WTC11 (cell line): ENCODE measurements around the gene FLT1. TPM values are rescaled to one million over a fixed set of nuclear protein-coding genes. Genes with fewer than 3 reads are reported as not detected.

Experiments
- ATAC-seq: fragments of 200-7000 bp; cut with Tn5 transposase; 2 replicates; pipeline ENCODE4 v1.10.0; 2021; ENCODE audit warnings: mild to moderate bottlenecking, moderate library complexity
- CTCF ChIA-PET: fragments of 300-600 bp; sonication (Branson Sonifier 250); formaldehyde crosslinking; loops from one replicate; lab custom pipeline; 2021; ENCODE audit warnings: antibody characterized with exemption; lab: Charles Lee
- POLR2A ChIA-PET: fragments of 350-600 bp; sonication (Branson Sonifier 250); formaldehyde crosslinking; loops from one replicate; lab custom pipeline; 2021; ENCODE audit warnings: antibody characterized with exemption; lab: Charles Lee
- DNase-seq: peaks from one replicate; pipeline ENCODE4 v3.0.0; 2021; ENCODE audit warnings: low spot score
- H3K27ac Mint-ChIP-seq: 2 replicates; pipeline ENCODE4 v1.8.0; 2021; ENCODE audit warnings: mixed read lengths
- H3K27me3 Mint-ChIP-seq: 2 replicates; pipeline ENCODE4 v1.8.0; 2021; ENCODE audit warnings: low read depth, mild to moderate bottlenecking, moderate library complexity, mixed read lengths
- H3K36me3 Mint-ChIP-seq: 2 replicates; pipeline ENCODE4 v1.8.0; 2021; ENCODE audit warnings: mixed read lengths
- H3K4me1 Mint-ChIP-seq: 2 replicates; pipeline ENCODE4 v1.8.0; 2022; ENCODE audit warnings: mixed read lengths
- H3K4me3 Mint-ChIP-seq: 2 replicates; pipeline ENCODE4 v1.8.0; 2021; ENCODE audit warnings: mild to moderate bottlenecking, moderate library complexity, mixed read lengths
- H3K9me3 Mint-ChIP-seq: 2 replicates; pipeline ENCODE4 v1.8.0; 2021; ENCODE audit warnings: mixed read lengths
- ATF3 ChIP-seq: sonication (generic); formaldehyde crosslinking; conservative IDR thresholded peaks from 2 replicates; pipeline ENCODE4 v1.8.1; 2022; ENCODE audit warnings: mild to moderate bottlenecking, missing genetic modification reagents
- EMX1 ChIP-seq: fragments of 250-450 bp; sonication (Bioruptor Pico); IDR thresholded peaks from 2 replicates; pipeline ENCODE4 v1.8.0; 2021; ENCODE audit warnings: mild to moderate bottlenecking
- FOXP4 ChIP-seq: sonication (generic); formaldehyde crosslinking; IDR thresholded peaks from 2 replicates; pipeline ENCODE4 v1.8.0; 2022; ENCODE audit warnings: mild to moderate bottlenecking, missing genetic modification reagents
- GABPB1 ChIP-seq: sonication (generic); formaldehyde crosslinking; IDR thresholded peaks from 2 replicates; pipeline ENCODE4 v1.8.1; 2023; ENCODE audit warnings: mild to moderate bottlenecking, missing genetic modification reagents
- MYBL2 ChIP-seq: sonication (generic); formaldehyde crosslinking; IDR thresholded peaks from 2 replicates; pipeline ENCODE4 v1.8.1; 2023; ENCODE audit warnings: mild to moderate bottlenecking, moderate library complexity, missing genetic modification reagents
- OVOL2 ChIP-seq: fragments of 250-450 bp; sonication (Bioruptor Pico); IDR thresholded peaks from 2 replicates; pipeline ENCODE4 v1.9.0; 2021; ENCODE audit warnings: mild to moderate bottlenecking, borderline replicate concordance
- RELA ChIP-seq: sonication (generic); formaldehyde crosslinking; IDR thresholded peaks from 2 replicates; pipeline ENCODE4 v1.8.1; 2022; ENCODE audit warnings: missing genetic modification reagents, mild to moderate bottlenecking, borderline replicate concordance
- ZNF263 ChIP-seq: sonication (generic); formaldehyde crosslinking; IDR thresholded peaks from 2 replicates; pipeline ENCODE4 v1.8.1; 2022; ENCODE audit warnings: low read depth, mild to moderate bottlenecking, moderate library complexity, missing genetic modification reagents
- ZNF317 ChIP-seq: sonication (generic); formaldehyde crosslinking; IDR thresholded peaks from 2 replicates; pipeline ENCODE4 v1.8.1; 2023; ENCODE audit warnings: low read depth, mild to moderate bottlenecking, moderate library complexity, missing genetic modification reagents, borderline replicate concordance
- ZNF425 ChIP-seq: fragments of 250-450 bp; sonication (Bioruptor Pico); conservative IDR thresholded peaks from 2 replicates; pipeline ENCODE4 v1.9.0; 2021; ENCODE audit warnings: mild to moderate bottlenecking
- total RNA-seq: library from RNA; stranded (reverse); gene quantifications from 3 replicates; pipeline ENCODE4 v1.2.3, GENCODE V29; 2021
- TF ChIP-seq, protein P1 (sequence below): fragments of 200-600 bp; IDR thresholded peaks from 2 replicates; pipeline ENCODE4 v1.8.0; 2022; ENCODE audit warnings: antibody characterized with exemption
- TF ChIP-seq, protein P2 (sequence below): sonication (generic); formaldehyde crosslinking; IDR thresholded peaks from 2 replicates; pipeline ENCODE4 v1.8.1; 2023; ENCODE audit warnings: mild to moderate bottlenecking, missing genetic modification reagents, borderline replicate concordance
- TF ChIP-seq, protein P3 (sequence below): sonication (generic); formaldehyde crosslinking; IDR thresholded peaks from 2 replicates; pipeline ENCODE4 v1.8.0; 2023; ENCODE audit warnings: missing genetic modification reagents, mild to moderate bottlenecking, borderline replicate concordance

The FLT1 gene
- total RNA-seq, 1 experiment from 2014 or later: 66.3 TPM

GRCh38 chr13:28387740-28388501 lies 107.0 kb downstream of the FLT1 start:
- no peaks in the 10 kb centered on the region for H3K27me3 Mint-ChIP-seq
- ChIA-PET CTCF (no interaction called here), POLR2A (no interaction called here)
- H3K4me1 Mint-ChIP-seq: peaks cover 58% of the 10 kb centered on the region
- no peaks in the 10 kb centered on the region for H3K9me3 Mint-ChIP-seq
- DNase-seq (no peak), ATAC-seq (no peak)
- H3K27ac Mint-ChIP-seq: no peak overlapping the region
- H3K4me3 Mint-ChIP-seq: no peak overlapping the region
- H3K36me3 Mint-ChIP-seq: peaks cover 34% of the 10 kb centered on the region
- no peak for TF ChIP-seq GABPB1 (CRISPR knock-in tag)
- TF ChIP-seq, protein P1, sequence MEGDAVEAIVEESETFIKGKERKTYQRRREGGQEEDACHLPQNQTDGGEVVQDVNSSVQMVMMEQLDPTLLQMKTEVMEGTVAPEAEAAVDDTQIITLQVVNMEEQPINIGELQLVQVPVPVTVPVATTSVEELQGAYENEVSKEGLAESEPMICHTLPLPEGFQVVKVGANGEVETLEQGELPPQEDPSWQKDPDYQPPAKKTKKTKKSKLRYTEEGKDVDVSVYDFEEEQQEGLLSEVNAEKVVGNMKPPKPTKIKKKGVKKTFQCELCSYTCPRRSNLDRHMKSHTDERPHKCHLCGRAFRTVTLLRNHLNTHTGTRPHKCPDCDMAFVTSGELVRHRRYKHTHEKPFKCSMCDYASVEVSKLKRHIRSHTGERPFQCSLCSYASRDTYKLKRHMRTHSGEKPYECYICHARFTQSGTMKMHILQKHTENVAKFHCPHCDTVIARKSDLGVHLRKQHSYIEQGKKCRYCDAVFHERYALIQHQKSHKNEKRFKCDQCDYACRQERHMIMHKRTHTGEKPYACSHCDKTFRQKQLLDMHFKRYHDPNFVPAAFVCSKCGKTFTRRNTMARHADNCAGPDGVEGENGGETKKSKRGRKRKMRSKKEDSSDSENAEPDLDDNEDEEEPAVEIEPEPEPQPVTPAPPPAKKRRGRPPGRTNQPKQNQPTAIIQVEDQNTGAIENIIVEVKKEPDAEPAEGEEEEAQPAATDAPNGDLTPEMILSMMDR: no peak
- TF ChIP-seq ZNF317: no peak
- no peak for TF ChIP-seq ATF3
- TF ChIP-seq, protein P2, sequence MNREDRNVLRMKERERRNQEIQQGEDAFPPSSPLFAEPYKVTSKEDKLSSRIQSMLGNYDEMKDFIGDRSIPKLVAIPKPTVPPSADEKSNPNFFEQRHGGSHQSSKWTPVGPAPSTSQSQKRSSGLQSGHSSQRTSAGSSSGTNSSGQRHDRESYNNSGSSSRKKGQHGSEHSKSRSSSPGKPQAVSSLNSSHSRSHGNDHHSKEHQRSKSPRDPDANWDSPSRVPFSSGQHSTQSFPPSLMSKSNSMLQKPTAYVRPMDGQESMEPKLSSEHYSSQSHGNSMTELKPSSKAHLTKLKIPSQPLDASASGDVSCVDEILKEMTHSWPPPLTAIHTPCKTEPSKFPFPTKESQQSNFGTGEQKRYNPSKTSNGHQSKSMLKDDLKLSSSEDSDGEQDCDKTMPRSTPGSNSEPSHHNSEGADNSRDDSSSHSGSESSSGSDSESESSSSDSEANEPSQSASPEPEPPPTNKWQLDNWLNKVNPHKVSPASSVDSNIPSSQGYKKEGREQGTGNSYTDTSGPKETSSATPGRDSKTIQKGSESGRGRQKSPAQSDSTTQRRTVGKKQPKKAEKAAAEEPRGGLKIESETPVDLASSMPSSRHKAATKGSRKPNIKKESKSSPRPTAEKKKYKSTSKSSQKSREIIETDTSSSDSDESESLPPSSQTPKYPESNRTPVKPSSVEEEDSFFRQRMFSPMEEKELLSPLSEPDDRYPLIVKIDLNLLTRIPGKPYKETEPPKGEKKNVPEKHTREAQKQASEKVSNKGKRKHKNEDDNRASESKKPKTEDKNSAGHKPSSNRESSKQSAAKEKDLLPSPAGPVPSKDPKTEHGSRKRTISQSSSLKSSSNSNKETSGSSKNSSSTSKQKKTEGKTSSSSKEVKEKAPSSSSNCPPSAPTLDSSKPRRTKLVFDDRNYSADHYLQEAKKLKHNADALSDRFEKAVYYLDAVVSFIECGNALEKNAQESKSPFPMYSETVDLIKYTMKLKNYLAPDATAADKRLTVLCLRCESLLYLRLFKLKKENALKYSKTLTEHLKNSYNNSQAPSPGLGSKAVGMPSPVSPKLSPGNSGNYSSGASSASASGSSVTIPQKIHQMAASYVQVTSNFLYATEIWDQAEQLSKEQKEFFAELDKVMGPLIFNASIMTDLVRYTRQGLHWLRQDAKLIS: no peak
- no peak for TF ChIP-seq FOXP4 (CRISPR knock-in tag)
- TF ChIP-seq, protein P3, sequence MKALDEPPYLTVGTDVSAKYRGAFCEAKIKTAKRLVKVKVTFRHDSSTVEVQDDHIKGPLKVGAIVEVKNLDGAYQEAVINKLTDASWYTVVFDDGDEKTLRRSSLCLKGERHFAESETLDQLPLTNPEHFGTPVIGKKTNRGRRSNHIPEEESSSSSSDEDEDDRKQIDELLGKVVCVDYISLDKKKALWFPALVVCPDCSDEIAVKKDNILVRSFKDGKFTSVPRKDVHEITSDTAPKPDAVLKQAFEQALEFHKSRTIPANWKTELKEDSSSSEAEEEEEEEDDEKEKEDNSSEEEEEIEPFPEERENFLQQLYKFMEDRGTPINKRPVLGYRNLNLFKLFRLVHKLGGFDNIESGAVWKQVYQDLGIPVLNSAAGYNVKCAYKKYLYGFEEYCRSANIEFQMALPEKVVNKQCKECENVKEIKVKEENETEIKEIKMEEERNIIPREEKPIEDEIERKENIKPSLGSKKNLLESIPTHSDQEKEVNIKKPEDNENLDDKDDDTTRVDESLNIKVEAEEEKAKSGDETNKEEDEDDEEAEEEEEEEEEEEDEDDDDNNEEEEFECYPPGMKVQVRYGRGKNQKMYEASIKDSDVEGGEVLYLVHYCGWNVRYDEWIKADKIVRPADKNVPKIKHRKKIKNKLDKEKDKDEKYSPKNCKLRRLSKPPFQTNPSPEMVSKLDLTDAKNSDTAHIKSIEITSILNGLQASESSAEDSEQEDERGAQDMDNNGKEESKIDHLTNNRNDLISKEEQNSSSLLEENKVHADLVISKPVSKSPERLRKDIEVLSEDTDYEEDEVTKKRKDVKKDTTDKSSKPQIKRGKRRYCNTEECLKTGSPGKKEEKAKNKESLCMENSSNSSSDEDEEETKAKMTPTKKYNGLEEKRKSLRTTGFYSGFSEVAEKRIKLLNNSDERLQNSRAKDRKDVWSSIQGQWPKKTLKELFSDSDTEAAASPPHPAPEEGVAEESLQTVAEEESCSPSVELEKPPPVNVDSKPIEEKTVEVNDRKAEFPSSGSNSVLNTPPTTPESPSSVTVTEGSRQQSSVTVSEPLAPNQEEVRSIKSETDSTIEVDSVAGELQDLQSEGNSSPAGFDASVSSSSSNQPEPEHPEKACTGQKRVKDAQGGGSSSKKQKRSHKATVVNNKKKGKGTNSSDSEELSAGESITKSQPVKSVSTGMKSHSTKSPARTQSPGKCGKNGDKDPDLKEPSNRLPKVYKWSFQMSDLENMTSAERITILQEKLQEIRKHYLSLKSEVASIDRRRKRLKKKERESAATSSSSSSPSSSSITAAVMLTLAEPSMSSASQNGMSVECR: no peak

- Mint-ChIP-seq H3K36me3 (peaks cover 38% of the 10 kb centered on the region), H3K4me1 (peaks cover 37% of the 10 kb centered on the region), H3K27me3 (no peaks in the 10 kb centered on the region), H3K9me3 (no peaks in the 10 kb centered on the region), H3K27ac (no peak overlapping the region), H3K4me3 (no peak overlapping the region)
- POLR2A ChIA-PET: no interaction called here
- DNase-seq: no peak
- CTCF ChIA-PET: no interaction called here
- no peak for ATAC-seq
- TF ChIP-seq ZNF425 (CRISPR knock-in tag): no peak
- TF ChIP-seq OVOL2 (CRISPR knock-in tag): no peak
- TF ChIP-seq MYBL2 (CRISPR knock-in tag): no peak
- no peak for TF ChIP-seq RELA (CRISPR knock-in tag)
- no peak for TF ChIP-seq ZNF263
- TF ChIP-seq EMX1: no peak
- TF ChIP-seq, protein P3: no peak
Observed at GRCh38 chr13:28385362-28385761, 109.6 kb downstream of the FLT1 start.
